HL-60 (cell line): ENCODE results near the gene TOMM20.

ENCODE experiments used
- DNase-seq, 2 experiments: peaks; one replicate each; pipeline ENCODE4 v3.0.0-alpha.2; 2010 to 2020; ENCODE audit warnings: low read depth in 1 of 2, low spot score in 1 of 2
- H3K27ac ChIP-seq: fragments of 250-450 bp; sonication (Bioruptor Pico); replicated peaks from 2 replicates; pipeline ENCODE4 v1.5.1; 2020; ENCODE audit warnings: mild to moderate bottlenecking, moderate library complexity
- H3K27me3 ChIP-seq: fragments of 250-450 bp; sonication (Bioruptor Pico); 2 replicates; pipeline ENCODE4 v1.5.1; 2021; ENCODE audit warnings: mild to moderate bottlenecking, moderate library complexity; ENCODE audit not compliant: insufficient read depth, poor library complexity, severe bottlenecking
- H3K4me3 ChIP-seq: replicated peaks from 2 replicates; pipeline ENCODE4 v1.5.1; 2011; ENCODE audit warnings: mild to moderate bottlenecking, control low read depth, low read length; ENCODE audit not compliant: insufficient read depth
- CTCF ChIP-seq: IDR thresholded peaks from one replicate; pipeline ENCODE4 v1.5.1; 2011; ENCODE audit warnings: low read length, control low read depth, inconsistent platforms; ENCODE audit not compliant: insufficient read depth
- GABPA ChIP-seq: IDR thresholded peaks from 2 replicates; pipeline ENCODE4 v1.6.1; 2012; ENCODE audit warnings: low read depth
- POLR2AphosphoS5 ChIP-seq: IDR thresholded peaks from 2 replicates; pipeline ENCODE4 v1.6.1; 2012; ENCODE audit warnings: low read depth
- REST ChIP-seq: IDR thresholded peaks from 2 replicates; pipeline ENCODE4 v1.6.1; 2012; ENCODE audit warnings: low read depth; ENCODE audit not compliant: insufficient replicate concordance
- SPI1 ChIP-seq: IDR thresholded peaks from 2 replicates; pipeline ENCODE4 v1.6.1; 2012; ENCODE audit warnings: low read depth, mild to moderate bottlenecking, borderline replicate concordance

TOMM20 gene

GRCh38 chr1:235124665-235125064, 4.0 kb downstream of the TOMM20 start:
- H3K27me3 ChIP-seq, result no peaks in the 10 kb centered on the region
- TF ChIP-seq SPI1 (no peak), CTCF (no peak), GABPA (no peak), POLR2AphosphoS5 (no peak), REST (no peak)
- DNase-seq, result no peak
- H3K4me3 ChIP-seq, result no peak overlapping the region
- H3K27ac ChIP-seq, result no peak overlapping the region

- no peaks in the 10 kb centered on the region for H3K27me3 ChIP-seq
- TF ChIP-seq CTCF, result no peak
- no peak for TF ChIP-seq GABPA
- TF ChIP-seq REST, result no peak
- no peak for DNase-seq
- no peak overlapping the region for H3K4me3 ChIP-seq
- no peak overlapping the region for H3K27ac ChIP-seq
Observed at GRCh38 chr1:235124111-235124510, 4.5 kb downstream of the TOMM20 start.

GRCh38 chr1:235122348-235122747, 6.3 kb downstream of the TOMM20 start:
- no peak overlapping the region for H3K27ac ChIP-seq
- DNase-seq, result no peak
- TF ChIP-seq CTCF (no peak), REST (no peak), POLR2AphosphoS5 (no peak), SPI1 (no peak), GABPA (no peak)
- H3K4me3 ChIP-seq, result no peak overlapping the region
- no peaks in the 10 kb centered on the region for H3K27me3 ChIP-seq
